VCaP (cell line): ENCODE results near the gene SHISA6.

ENCODE experiments used
- H3K27ac ChIP-seq: fragments of 450-650 bp; 2 replicates; pipeline ENCODE4 v1.5.1; 2017
- CTCF ChIP-seq: fragments of 450-650 bp; conservative IDR thresholded peaks from 2 replicates; pipeline ENCODE4 v1.5.1; 2017; ENCODE audit warnings: mild to moderate bottlenecking, moderate library complexity

SHISA6 gene

GRCh38 chr17:11331547-11332513, 90.8 kb downstream of the SHISA6 start:
- TF ChIP-seq CTCF: no peak
- H3K27ac ChIP-seq: no peak overlapping the region

GRCh38 chr17:11332706-11333105, 91.7 kb downstream of the SHISA6 start:
- H3K27ac ChIP-seq: no peak overlapping the region
- TF ChIP-seq CTCF: no peak

DNA sequence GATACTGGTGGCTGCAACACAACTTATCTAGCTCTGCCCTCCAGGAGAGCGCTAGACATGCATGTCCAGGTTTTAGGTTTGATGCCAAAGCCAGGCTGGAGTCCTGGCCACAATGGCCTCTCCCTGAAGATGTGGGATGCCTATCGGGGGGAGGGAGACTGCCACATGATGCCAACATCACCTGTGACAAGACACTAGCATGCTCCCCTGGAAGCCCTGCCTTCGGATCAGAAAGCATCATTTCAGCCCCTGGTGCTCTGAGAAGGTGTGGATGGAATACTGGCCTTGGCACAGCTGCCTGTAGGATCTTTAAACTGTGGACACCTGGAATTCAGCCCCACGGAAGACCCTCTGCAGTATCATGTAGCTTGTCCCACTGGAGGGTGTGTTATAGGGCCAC, 93.5 kb downstream of the SHISA6 start:
- no peak for TF ChIP-seq CTCF
- H3K27ac ChIP-seq: no peak overlapping the region

DNA sequence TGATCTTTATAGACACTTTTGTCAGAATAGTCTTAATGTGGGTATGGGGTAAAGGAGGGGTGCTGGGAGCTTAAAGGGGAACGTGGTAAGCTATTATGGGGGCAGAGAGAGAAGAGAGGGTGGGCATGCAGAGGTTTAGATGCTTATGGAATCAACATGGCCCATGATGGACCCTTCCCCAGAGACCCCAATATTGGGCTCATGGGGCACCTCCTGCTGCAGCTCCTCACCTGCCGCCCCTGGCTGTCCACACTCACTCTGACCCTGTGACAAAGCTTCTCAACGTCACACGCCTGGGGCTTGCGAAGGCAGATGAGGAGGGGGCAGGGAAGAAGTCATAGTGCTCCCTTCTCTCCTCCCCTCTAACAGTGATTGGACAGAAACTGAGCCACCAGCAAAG, 95.3 kb downstream of the SHISA6 start:
- no peak overlapping the region for H3K27ac ChIP-seq
- TF ChIP-seq CTCF: no peak

GRCh38 chr17:11340803-11341202, 99.8 kb downstream of the SHISA6 start:
- TF ChIP-seq CTCF: no peak
- H3K27ac ChIP-seq: no peak overlapping the region

GRCh38 chr17:11342138-11342537, 101.1 kb downstream of the SHISA6 start:
- no peak overlapping the region for H3K27ac ChIP-seq
- TF ChIP-seq CTCF: no peak

GRCh38 chr17:11349106-11349505, 108.1 kb downstream of the SHISA6 start:
- H3K27ac ChIP-seq: no peak overlapping the region
- no peak for TF ChIP-seq CTCF
